SK-N-SH (cell line): ENCODE results near the gene ZNF827. TPM values are rescaled to one million over a fixed set of nuclear protein-coding genes. Genes with fewer than 3 reads are reported as not detected.

Experiments used
- CTCF ChIA-PET: fragments of 300-600, 350-600 bp; formaldehyde crosslinking; extraction: SDS; loops from one replicate; lab custom pipeline; 2021; lab: Yijun Ruan, JAX
- POLR2A ChIA-PET: fragments of 350-600 bp; sonication (Branson Sonifier 250); formaldehyde crosslinking; extraction: SDS; loops from one replicate; lab custom pipeline; 2020; ENCODE audit warnings: antibody characterized with exemption, inconsistent platforms; lab: Yijun Ruan, JAX
- DNase-seq: peaks from one replicate; pipeline ENCODE4 v3.0.0; 2012
- H2AFZ ChIP-seq: fragments of 200-600 bp; sonication (generic); 2 replicates; pipeline ENCODE4 v1.8.1; 2016; ENCODE audit warnings: antibody characterized with exemption, mild to moderate bottlenecking, low read depth
- H3F3A ChIP-seq: fragments of 200-600 bp; sonication (generic); replicated peaks from 2 replicates; pipeline ENCODE3; 2016; ENCODE audit warnings: antibody characterized with exemption, mild to moderate bottlenecking; ENCODE audit not compliant: insufficient read depth
- H3K27ac ChIP-seq, 2 experiments: fragments of 200-500 bp in 1 of 2; fragments of 200-600 bp in 1 of 2; sonication (Bioruptor generic) in 1 of 2; sonication (generic), shearing (Covaris generic) in 1 of 2; 2 replicates each; pipeline versions ENCODE4 v1.5.1 to v1.6.1; 2014 to 2016; ENCODE audit warnings: low read depth in 2 of 2, inconsistent platforms in 1 of 2, low read length in 1 of 2, mild to moderate bottlenecking in 1 of 2, mixed read lengths in 1 of 2
- H3K27me3 ChIP-seq: fragments of 200-600 bp; sonication (generic), shearing (Covaris generic); 2 replicates; pipeline ENCODE4 v1.6.1; 2016; ENCODE audit warnings: mixed run types; ENCODE audit not compliant: insufficient read depth
- H3K36me3 ChIP-seq, 2 experiments: fragments of 200-500 bp in 1 of 2; fragments of 200-600 bp in 1 of 2; sonication (Bioruptor generic) in 1 of 2; sonication (generic) in 1 of 2; replicated peaks in 1 of 2; 2 replicates each; pipeline versions ENCODE3 to v1.5.1; 2014 to 2016; ENCODE audit warnings: low read length in 1 of 2, mild to moderate bottlenecking in 1 of 2; ENCODE audit not compliant: insufficient read depth in 2 of 2, control insufficient read depth in 1 of 2
- H3K4me1 ChIP-seq, 2 experiments: fragments of 200-500 bp in 1 of 2; fragments of 200-600 bp in 1 of 2; sonication (Bioruptor generic) in 1 of 2; sonication (generic), shearing (Covaris generic) in 1 of 2; 2 replicates each; pipeline versions ENCODE4 v1.5.1 to v1.6.1; 2014 to 2016; ENCODE audit warnings: low read depth in 1 of 2, low read length in 1 of 2, mixed run types in 1 of 2; ENCODE audit not compliant: insufficient read depth in 2 of 2, control insufficient read depth in 1 of 2
- H3K4me2 ChIP-seq: fragments of 200-600 bp; sonication (generic), shearing (Covaris generic); 2 replicates; pipeline ENCODE4 v1.6.1; 2017; ENCODE audit warnings: mixed run types
- H3K4me3 ChIP-seq, 2 experiments: fragments of 200-500 bp in 1 of 2; fragments of 200-600 bp in 1 of 2; sonication (Bioruptor generic) in 1 of 2; sonication (generic), shearing (Covaris generic) in 1 of 2; 2 replicates each; pipeline versions ENCODE4 v1.5.1 to v1.8.1; 2014 to 2016; ENCODE audit warnings: low read depth in 2 of 2, inconsistent platforms in 1 of 2, low read length in 1 of 2, mild to moderate bottlenecking in 1 of 2, mixed read lengths in 1 of 2, moderate library complexity in 1 of 2
- H3K79me2 ChIP-seq: fragments of 200-600 bp; sonication (generic); 2 replicates; pipeline ENCODE4 v1.8.1; 2017; ENCODE audit warnings: mild to moderate bottlenecking; ENCODE audit not compliant: insufficient read depth
- H3K9ac ChIP-seq: fragments of 200-600 bp; sonication (generic); 2 replicates; pipeline ENCODE4 v1.6.1; 2017; ENCODE audit warnings: mixed run types
- H3K9me2 ChIP-seq: fragments of 200-600 bp; sonication (generic); 2 replicates; pipeline ENCODE4 v1.6.1; 2017; ENCODE audit warnings: mixed run types
- H3K9me3 ChIP-seq: fragments of 200-600 bp; sonication (generic); 2 replicates; pipeline ENCODE4 v1.6.1; 2017; ENCODE audit warnings: mixed run types, mild to moderate bottlenecking, moderate library complexity
- H4K20me1 ChIP-seq: fragments of 200-600 bp; sonication (generic); 2 replicates; pipeline ENCODE4 v1.6.1; 2017; ENCODE audit warnings: mild to moderate bottlenecking, mixed run types; ENCODE audit not compliant: insufficient read depth
- ELF1 ChIP-seq: IDR thresholded peaks from 2 replicates; pipeline ENCODE4 v1.4.0; 2012
- FOXM1 ChIP-seq: IDR thresholded peaks from 2 replicates; pipeline ENCODE4 v1.4.0; 2012; ENCODE audit warnings: low read depth, mild to moderate bottlenecking
- GABPA ChIP-seq: IDR thresholded peaks from 2 replicates; pipeline ENCODE4 v1.4.0; 2012; ENCODE audit warnings: low read depth, mild to moderate bottlenecking
- GATA2 ChIP-seq: sonication (generic); formaldehyde crosslinking; IDR thresholded peaks from 2 replicates; pipeline ENCODE4 v1.5.0; 2020; ENCODE audit warnings: mild to moderate bottlenecking, missing genetic modification reagents
- IRF3 ChIP-seq: fragments of 150-350 bp; IDR thresholded peaks from 2 replicates; pipeline ENCODE4 v1.6.1; 2016; ENCODE audit warnings: mild to moderate bottlenecking, low read depth, low read length
- JUND ChIP-seq: IDR thresholded peaks from 2 replicates; pipeline ENCODE4 v1.4.0; 2012
- NRF1 ChIP-seq: IDR thresholded peaks from 2 replicates; pipeline ENCODE4 v1.6.1; 2012; ENCODE audit warnings: low read depth, mild to moderate bottlenecking, low read length
- POLR2AphosphoS5 ChIP-seq: IDR thresholded peaks from 2 replicates; pipeline ENCODE4 v1.6.1; 2012; ENCODE audit warnings: low read depth, low read length
- RAD21 ChIP-seq: IDR thresholded peaks from 2 replicates; pipeline ENCODE4 v1.6.1; 2012; ENCODE audit warnings: mild to moderate bottlenecking, low read length
- RCOR1 ChIP-seq: fragments of 150-350 bp; IDR thresholded peaks from 2 replicates; pipeline ENCODE4 v1.6.1; 2017; ENCODE audit warnings: antibody characterized with exemption, low read length
- REST ChIP-seq: IDR thresholded peaks from 2 replicates; pipeline ENCODE4 v1.6.1; 2012; ENCODE audit warnings: mild to moderate bottlenecking, low read depth, low read length, moderate library complexity
- RFX5 ChIP-seq: IDR thresholded peaks from 2 replicates; pipeline ENCODE4 v1.6.1; 2012; ENCODE audit warnings: mild to moderate bottlenecking, improper control_type of control experiment, low read length
- SIN3A ChIP-seq: IDR thresholded peaks from 2 replicates; pipeline ENCODE4 v1.6.1; 2012; ENCODE audit warnings: low read depth, mild to moderate bottlenecking, low read length, moderate library complexity, borderline replicate concordance
- SMC3 ChIP-seq: IDR thresholded peaks from 2 replicates; pipeline ENCODE4 v1.6.1; 2012; ENCODE audit warnings: low read depth, low read length, improper control_type of control experiment
- TAF1 ChIP-seq: IDR thresholded peaks from 2 replicates; pipeline ENCODE4 v1.6.1; 2012; ENCODE audit warnings: low read depth, mild to moderate bottlenecking, low read length, moderate library complexity, borderline replicate concordance
- TEAD4 ChIP-seq: IDR thresholded peaks from 2 replicates; pipeline ENCODE4 v1.4.0; 2012; ENCODE audit warnings: mild to moderate bottlenecking, borderline replicate concordance; ENCODE audit not compliant: insufficient read depth
- USF1 ChIP-seq: IDR thresholded peaks from 2 replicates; pipeline ENCODE4 v1.4.0; 2012; ENCODE audit warnings: low read depth, borderline replicate concordance
- YY1 ChIP-seq: IDR thresholded peaks from 2 replicates; pipeline ENCODE4 v1.4.0; 2012; ENCODE audit warnings: low read depth, mild to moderate bottlenecking
- ZBTB33 ChIP-seq: IDR thresholded peaks from 2 replicates; pipeline ENCODE4 v1.4.0; 2012; ENCODE audit warnings: low read depth, borderline replicate concordance
- WGBS: methylation state at CpG from one replicate; pipeline ENCODE4 v1.1.6; 2017; ENCODE audit warnings: low lambda C conversion rate; 5-methylcytosine and 5-hydroxymethylcytosine counted together
- polyA plus RNA-seq, 3 experiments: library from polyadenylated mRNA; depleted of rRNA; stranded (reverse); fragments of >200 nt; gene quantifications; 2 replicates each; pipeline ENCODE4 v1.2.3, GENCODE V29; 2012

ZNF827 gene
- polyA plus RNA-seq, 1 of the 3 experiments (the other 2 are of a cell fraction), result 23.2 TPM

- no peak for TF ChIP-seq REST
- TF ChIP-seq RCOR1, result no peak
Measured at GRCh38 chr4:145822181-145822580, 116.4 kb downstream of the ZNF827 start (continued).

- peaks cover 0 to 18% of the 10 kb centered on the region in 2 experiments; a peak in 2 of 4 replicates for H3K4me1 ChIP-seq
- DNase-seq, result no peak
- H2AFZ ChIP-seq, result no peak overlapping the region
- H3K27me3 ChIP-seq, result no peaks in the 10 kb centered on the region
- H3K4me2 ChIP-seq, result no peak overlapping the region
- H3F3A ChIP-seq, result no peaks in the 10 kb centered on the region
- no peaks in the 10 kb centered on the region for H3K9me3 ChIP-seq
- no peak for TF ChIP-seq USF1
- no peak for TF ChIP-seq SIN3A
- TF ChIP-seq RFX5, result no peak
- TF ChIP-seq ZBTB33, result no peak
- no peak for TF ChIP-seq POLR2AphosphoS5
- no peak for TF ChIP-seq GATA2
- TF ChIP-seq NRF1, result no peak
- TF ChIP-seq RCOR1, result no peak
- no peak for TF ChIP-seq YY1
- no peak for TF ChIP-seq FOXM1
- TF ChIP-seq JUND, result no peak
- TF ChIP-seq SMC3, result no peak
- no peak for TF ChIP-seq REST
- TF ChIP-seq ELF1, result no peak
- no peak for TF ChIP-seq RAD21
- TF ChIP-seq GABPA, result no peak
- no peak for TF ChIP-seq TAF1
- TF ChIP-seq IRF3, result no peak
- no peak for TF ChIP-seq TEAD4
- no peaks in the 10 kb centered on the region for H3K9me2 ChIP-seq
- no peak overlapping the region for H3K9ac ChIP-seq
- 97% methylated on average over 4 of the region's 4 CpGs for WGBS
- POLR2A ChIA-PET, result no interaction called here
- H3K27ac ChIP-seq, result no peak overlapping the region
- H3K36me3 ChIP-seq, result peaks cover 25 to 56% of the 10 kb centered on the region in 2 experiments
- H4K20me1 ChIP-seq, result no peaks in the 10 kb centered on the region
- no peak overlapping the region for H3K4me3 ChIP-seq
- CTCF ChIA-PET, result no interaction called here
- no peaks in the 10 kb centered on the region for H3K79me2 ChIP-seq
Measured at GRCh38 chr4:145821766-145822165, 116.9 kb downstream of the ZNF827 start.
